Ecto neural progenitor cell (in vitro differentiated cells): ENCODE results near the gene HYAL1.
"Not testable (repeated sequence)": the region's sequence is repeated elsewhere in the genome, so short reads cannot be mapped to it uniquely, and the experiment has no call there.

Source experiments
- DNase-seq: peaks from one replicate; pipeline ENCODE4 v3.0.0-alpha.2; 2018; ENCODE audit warnings: low spot score

The HYAL1 gene

GRCh38 chr3:50272911-50273688, 30.3 kb downstream of the HYAL1 start:
- DNase-seq, result peak; percentile 94

- not testable (repeated sequence) for DNase-seq
Measured at GRCh38 chr3:50272538-50272910, 30.9 kb downstream of the HYAL1 start.

DNA sequence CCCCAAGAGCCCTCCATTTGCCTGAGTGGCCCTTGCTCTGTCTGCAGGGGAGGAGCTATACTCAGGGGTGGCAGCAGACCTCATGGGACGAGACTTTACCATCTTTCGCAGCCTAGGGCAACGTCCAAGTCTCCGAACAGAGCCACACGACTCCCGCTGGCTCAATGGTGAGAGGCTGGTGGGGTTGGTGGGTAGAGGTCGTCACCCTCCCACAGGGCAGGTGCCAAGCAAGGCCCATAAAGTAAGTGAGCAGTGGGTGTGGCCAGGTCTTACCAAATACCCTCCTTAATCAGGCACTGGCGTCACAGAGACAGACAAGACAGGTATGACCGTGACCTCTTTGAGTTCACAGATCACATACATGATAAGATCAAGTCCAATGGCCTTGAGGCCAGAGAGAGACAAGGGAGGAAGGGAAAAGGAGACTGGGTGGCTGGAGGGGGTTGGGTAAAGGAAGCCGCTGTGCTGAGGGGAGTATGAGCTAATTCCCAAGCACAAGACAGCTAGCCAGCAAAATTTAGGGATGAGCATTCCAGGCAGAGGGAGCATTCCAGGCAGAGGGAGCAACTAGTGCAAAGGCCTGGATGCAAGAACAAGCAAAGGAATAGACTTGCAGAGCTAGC, 31.9 kb downstream of the HYAL1 start:
- DNase-seq, result no peak

DNA sequence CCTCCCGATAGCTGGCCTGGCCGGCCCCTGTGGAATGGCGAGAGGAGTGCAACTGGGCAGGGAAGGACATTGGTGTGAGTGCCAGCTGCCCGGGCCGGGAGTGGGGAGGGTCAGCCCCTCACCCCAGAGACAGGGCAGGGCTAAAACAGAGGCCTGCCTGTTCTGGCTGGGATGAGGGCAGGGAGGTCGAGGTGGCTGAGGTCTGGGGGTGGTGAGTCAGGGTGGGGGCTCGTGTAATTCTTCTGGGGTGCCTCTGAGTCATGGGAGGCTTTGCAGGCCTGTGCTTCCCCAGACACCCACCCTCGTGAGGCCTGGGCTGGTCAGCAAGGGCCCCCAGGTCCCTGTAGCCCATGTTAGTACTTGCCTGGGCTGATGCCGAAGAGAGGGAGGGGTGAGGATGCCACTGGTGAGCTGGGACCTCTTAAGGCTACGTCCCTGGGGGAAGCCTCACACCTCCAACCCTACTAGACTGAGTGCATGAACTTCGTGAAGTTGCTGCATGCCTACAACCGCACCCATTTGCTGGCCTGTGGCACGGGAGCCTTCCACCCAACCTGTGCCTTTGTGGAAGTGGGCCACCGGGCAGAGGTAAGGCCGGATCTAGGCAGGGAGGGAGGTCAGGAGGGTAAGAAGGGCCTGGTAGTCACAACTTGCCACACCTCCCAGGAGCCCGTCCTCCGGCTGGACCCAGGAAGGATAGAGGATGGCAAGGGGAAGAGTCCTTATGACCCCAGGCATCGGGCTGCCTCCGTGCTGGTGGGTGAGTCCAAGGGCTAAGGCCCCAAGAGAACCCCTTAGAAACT, 32.8 kb downstream of the HYAL1 start:
- no peak for DNase-seq

DNA sequence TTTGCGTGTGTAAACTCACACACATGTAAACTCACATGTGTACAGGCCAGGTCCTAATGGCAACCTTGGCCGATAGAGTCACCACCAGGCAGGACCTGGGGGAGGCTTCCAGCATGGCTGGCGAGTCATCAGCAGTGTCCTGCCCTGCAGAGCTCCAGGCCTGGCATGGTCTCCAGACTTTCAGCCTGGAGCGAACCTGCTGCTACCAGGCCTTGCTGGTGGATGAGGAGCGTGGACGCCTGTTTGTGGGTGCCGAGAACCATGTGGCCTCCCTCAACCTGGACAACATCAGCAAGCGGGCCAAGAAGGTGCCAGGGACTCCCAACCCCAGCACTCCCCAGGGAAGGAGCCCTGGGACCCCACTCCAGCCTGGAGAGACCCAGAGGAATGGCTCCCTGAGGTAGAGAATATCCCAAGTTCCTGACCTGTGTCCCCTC, 33.4 kb downstream of the HYAL1 start:
- DNase-seq, result no peak

- DNase-seq, result no peak
Measured at GRCh38 chr3:50269460-50269859, 33.9 kb downstream of the HYAL1 start.

DNA sequence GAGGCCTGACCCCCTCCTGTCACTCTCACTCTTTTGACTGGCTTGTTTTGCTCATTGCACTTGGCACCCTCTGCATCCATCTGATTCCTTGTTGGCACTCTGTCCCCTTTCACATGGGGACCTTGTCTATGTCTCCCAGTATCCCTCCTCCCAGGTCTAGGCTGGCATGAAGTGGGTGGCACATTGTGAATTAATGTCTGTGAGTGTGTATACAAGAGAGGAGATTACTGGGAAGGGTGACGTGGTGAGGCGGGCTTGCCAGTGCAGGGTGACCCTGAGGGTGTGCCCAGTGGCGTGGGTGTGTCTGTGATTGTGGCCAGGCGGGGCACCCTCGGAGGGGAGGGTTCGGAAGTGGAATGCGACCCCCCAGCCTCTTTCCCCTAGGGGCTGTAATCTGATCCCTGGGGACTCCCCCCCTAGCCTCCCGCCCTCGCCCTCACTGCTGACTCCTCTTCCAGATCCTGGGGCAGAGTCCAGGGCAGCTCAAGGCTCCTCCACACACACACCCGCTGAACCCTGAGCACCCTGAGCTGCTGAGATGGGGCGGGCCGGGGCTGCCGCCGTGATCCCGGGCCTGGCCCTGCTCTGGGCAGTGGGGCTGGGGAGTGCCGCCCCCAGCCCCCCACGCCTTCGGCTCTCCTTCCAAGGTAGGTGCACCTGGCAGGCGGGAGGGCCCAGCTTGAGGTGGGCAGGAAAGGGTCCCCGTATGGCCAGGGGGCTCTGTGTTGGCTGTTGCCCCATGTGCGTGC, 34.5 kb downstream of the HYAL1 start, which contains the start of gene SEMA3B:
Gene SEMA3B (plus strand): TSS at position 445 of the 749 bp plus-strand sequence. CDS start 94 bp downstream, at position 539.
- DNase-seq, result no peak

- no peak for DNase-seq
Measured at GRCh38 chr3:50268276-50268675, 35.1 kb downstream of the HYAL1 start.

DNA sequence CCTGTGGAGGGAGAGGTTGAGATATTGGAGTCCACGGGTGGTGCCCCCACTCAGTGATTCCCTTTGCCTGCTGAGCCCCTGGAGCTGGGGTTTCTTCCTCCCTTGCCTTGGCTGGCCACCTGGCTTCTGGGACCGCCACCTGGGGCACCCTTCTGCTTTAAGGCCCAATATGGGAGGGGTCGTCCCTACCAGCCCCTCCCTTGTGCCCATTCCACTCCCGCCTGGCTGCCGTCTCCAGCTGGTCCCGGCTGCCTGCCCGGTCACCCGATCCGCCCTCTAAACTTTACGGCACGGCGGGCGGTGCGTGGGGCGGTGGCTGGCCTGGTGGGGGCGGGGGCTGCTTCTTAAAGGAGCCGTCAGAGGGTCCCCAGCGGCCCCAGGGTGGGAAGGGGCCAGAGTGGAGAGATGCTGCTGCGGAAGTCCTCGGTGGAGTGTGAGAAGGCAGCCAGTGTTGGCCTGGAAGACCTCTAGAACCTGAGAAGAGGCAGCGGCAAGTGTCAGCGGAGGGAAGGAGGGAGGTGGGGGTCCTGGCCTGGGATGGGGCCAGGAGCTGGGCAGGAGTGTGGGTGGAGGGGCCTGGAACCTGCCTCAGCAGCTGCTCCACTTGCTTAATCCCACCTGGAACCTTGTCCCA, 36.0 kb downstream of the HYAL1 start:
- DNase-seq, result no peak

DNA sequence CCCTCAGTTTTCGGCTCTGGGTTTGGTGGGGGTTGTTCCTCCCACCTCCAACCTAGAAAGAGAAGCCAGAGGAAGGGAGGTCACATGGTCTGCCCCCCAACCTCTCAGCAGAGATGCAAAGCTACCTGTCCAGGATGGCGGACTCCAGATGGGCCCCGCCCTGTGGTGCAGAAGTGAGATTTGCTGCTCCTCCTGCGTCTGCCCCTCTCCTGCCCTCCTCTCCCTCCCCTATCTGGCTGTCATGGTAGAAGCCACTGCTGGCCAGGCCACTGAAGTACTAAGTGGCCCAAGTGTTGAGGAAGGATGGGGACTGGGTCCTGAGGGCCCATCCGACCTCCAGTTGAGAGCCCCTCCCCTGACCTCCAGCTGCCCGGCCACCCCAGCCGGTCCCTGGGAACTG, 36.5 kb downstream of the HYAL1 start:
- no peak for DNase-seq

DNA sequence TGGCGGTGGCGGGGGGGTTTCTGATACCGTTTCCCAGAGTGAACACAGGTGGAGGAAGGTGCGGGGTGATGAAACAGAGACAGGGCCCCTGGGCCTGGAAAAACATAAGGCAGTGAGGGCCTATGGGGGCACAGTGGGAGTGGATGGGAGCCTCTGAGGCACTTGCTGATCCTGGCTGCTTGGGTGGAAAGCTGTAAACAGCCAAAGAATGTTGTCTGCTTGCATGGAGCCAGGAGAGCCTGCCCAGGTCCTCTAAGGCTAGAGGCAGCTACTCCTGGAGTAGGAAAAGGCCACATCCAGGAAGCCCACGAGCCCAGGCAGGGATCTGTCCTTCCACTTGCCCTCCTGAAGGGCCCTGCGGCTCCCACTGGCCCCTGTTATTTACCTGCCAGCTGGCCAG, 37.4 kb downstream of the HYAL1 start:
- no peak for DNase-seq

- DNase-seq, result no peak
Measured at GRCh38 chr3:50265571-50265970, 37.8 kb downstream of the HYAL1 start.

DNA sequence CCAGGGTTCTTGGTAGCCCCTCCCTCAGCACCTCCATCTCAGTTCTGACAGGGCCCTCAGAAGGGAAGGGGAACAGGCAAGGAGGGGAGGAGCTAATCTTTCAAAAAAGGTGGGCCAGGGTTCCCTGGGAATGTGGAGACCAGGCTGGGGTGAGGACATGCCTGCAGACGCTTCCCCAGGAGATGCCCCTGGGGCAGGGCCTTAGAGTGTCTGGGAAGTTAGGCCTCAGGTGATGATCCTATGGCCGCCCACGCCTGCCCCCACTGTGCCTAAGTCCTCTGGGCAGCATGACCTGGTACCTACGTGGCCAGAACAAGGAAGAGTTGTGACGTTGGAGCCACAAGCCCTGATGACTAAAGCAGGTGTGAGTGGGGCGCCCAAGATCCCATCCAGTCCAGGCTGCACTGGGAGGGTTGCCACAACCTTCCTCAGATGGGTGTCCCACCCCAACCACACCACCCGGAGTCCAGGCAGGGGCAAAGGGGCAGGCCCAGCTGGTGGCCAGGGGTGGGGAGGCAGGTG, 38.3 kb downstream of the HYAL1 start:
- DNase-seq, result no peak

DNA sequence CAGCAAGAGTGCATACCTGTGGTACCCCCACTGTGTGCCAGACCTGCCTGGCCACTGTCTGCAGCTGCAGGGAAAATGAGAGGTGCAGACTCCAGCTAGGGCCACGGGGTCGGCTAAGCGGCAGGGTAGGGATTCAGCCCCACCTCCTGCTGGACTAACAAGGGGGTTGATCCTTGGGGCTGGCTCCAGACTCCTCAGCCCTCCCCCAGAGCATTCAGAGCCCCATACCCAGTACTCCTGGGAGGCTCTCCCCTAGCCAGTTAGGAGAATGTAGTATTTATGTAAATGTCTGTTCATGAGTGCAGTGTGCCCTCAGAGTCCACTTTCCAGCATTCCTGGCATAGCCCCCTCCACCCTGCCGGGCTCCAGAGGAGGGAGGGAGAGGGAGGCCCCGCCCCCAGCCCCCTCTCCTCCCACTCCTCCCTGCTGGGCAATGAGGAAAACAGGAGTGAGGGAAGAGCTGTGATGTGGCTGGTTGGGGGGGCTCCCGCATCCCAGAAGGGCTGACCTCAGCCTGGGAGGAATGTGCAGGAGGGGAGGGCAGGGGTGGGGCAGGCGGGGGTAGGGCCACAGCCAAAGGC, 38.9 kb downstream of the HYAL1 start:
- peak; percentile 91 for DNase-seq

DNA sequence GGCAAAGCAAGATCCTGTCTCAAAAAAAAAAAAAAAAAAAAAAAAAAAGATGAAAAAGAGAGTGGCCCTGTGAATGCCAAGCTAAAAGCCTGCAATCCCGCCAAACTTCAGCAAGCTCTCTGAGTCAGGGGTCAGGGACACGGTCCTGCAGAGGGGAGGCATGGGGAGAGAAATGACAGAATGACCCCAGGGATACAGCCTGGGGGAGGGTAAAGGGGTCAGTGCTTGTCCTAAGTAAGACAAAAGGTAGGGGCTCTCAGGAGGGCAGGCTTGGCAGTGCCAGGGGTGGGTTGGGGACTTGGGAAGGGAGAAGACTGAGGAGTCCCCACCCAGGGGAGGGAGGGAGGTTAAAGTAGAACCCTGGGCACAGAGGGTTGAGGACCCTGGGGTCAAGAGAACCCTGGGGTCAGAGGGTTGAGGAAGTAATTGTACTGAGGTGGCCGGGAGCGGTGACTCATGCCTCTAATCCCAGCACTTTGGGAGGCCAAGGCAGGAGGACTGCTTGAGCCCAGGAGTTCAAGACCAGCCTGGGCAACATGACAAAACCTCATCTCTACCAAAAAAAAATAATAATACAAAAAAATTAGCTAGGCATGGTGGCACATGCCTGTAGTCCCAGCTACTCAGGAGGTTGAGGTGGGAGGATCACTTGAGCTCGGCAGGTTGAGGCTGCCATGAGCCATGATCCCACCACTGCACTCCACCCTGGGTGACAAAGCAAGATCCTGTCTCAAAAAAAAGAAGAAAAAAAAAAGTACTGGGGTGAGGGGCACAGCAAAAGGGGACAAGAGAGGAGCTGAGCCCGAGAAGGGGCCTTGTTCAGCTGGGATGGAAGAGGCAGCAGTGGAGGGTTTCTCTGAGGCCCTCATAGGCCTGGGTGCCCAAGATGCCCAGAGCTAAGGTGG, 39.6 kb downstream of the HYAL1 start:
- no peak for DNase-seq

DNA sequence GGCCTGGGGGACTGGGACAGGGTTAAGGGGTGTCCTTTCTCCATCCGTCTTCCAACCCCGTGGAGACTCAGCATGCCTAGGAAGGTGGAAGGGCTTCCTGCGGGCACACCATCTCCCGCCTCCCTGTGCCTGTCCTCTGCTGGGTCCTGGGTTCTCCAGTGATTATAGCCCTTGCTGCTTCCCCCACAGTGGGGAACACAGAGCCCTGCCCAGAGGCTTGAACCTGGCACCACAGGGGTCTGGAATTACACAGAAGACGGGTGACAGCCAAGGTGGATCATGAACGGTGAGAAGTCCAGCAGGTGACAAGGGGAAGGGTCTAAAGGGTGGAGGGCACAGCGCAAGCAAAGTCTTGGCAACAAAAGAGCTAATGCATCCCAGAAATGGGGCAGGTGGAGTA, 40.6 kb downstream of the HYAL1 start:
- no peak for DNase-seq

GRCh38 chr3:50262200-50262599, 41.2 kb downstream of the HYAL1 start:
- not testable (repeated sequence) for DNase-seq

- no peak for DNase-seq
Measured at GRCh38 chr3:50261505-50261904, 41.9 kb downstream of the HYAL1 start.

DNA sequence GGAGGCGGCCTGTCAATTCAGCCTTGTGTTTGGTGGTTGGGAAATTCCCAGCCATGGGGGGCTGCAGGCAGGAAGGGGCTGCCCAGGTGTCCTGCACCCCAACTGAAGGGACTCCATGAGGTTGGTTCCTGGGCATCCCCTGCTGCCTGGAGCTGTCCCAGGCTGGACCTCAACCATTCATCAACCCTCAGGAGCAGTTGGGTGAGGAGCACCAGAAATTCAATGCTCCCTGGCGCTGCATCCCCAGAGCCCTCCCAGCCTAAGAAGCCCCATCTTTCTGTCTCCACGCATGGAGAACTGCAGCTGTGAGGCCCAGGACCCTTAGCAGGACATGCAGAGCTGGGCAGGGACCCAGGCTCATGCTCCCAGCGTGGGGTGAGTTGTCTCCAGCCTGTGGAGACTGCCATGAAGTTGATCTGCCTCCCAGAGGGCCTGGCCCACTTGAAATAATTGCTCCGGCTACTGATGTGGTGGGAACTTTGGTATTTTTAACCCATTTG, 42.4 kb downstream of the HYAL1 start:
- DNase-seq, result no peak
